ENCODE results near the gene RELT.

The RELT gene

GRCh38 chr11:73412308-73412707 is 36.1 kb downstream of the RELT start:
- Histone ChIP-seq H3K4me3 (ENCODE audit: low read depth, low read length) (no peak overlapping the region), H3K27me3 (ENCODE audit: insufficient read depth, low read depth, severe bottlenecking) (no peaks in the 10 kb centered on the region), H3K27ac (no peak overlapping the region), H3K9me3 (ENCODE audit: severe bottlenecking) (no peaks in the 10 kb centered on the region), H3K36me3 (peaks cover 47% of the 10 kb centered on the region)
- DNase-seq: no peak
- TF ChIP-seq, protein P1, sequence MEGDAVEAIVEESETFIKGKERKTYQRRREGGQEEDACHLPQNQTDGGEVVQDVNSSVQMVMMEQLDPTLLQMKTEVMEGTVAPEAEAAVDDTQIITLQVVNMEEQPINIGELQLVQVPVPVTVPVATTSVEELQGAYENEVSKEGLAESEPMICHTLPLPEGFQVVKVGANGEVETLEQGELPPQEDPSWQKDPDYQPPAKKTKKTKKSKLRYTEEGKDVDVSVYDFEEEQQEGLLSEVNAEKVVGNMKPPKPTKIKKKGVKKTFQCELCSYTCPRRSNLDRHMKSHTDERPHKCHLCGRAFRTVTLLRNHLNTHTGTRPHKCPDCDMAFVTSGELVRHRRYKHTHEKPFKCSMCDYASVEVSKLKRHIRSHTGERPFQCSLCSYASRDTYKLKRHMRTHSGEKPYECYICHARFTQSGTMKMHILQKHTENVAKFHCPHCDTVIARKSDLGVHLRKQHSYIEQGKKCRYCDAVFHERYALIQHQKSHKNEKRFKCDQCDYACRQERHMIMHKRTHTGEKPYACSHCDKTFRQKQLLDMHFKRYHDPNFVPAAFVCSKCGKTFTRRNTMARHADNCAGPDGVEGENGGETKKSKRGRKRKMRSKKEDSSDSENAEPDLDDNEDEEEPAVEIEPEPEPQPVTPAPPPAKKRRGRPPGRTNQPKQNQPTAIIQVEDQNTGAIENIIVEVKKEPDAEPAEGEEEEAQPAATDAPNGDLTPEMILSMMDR (IDR thresholded peaks at IDR 0.05; ENCODE audit: low read depth, low read length): no peak

- H3K27me3 ChIP-seq (ENCODE audit: insufficient read depth, low read depth, severe bottlenecking): no peaks in the 10 kb centered on the region
- no peaks in the 10 kb centered on the region for H3K9me3 ChIP-seq (ENCODE audit: severe bottlenecking)
- DNase-seq: no peak
- H3K4me3 ChIP-seq (ENCODE audit: low read depth, low read length): no peak overlapping the region
- TF ChIP-seq, protein P1 (IDR thresholded peaks at IDR 0.05; ENCODE audit: low read depth, low read length): no peak
- peaks cover 45% of the 10 kb centered on the region for H3K36me3 ChIP-seq
- 0 out of 2 replicates have a peak overlapping the region, but pooled peaks have one; percentile 11 for H3K27ac ChIP-seq
These were observed 37.1 kb downstream of the RELT start for GRCh38 chr11:73413256-73413655.

DNA sequence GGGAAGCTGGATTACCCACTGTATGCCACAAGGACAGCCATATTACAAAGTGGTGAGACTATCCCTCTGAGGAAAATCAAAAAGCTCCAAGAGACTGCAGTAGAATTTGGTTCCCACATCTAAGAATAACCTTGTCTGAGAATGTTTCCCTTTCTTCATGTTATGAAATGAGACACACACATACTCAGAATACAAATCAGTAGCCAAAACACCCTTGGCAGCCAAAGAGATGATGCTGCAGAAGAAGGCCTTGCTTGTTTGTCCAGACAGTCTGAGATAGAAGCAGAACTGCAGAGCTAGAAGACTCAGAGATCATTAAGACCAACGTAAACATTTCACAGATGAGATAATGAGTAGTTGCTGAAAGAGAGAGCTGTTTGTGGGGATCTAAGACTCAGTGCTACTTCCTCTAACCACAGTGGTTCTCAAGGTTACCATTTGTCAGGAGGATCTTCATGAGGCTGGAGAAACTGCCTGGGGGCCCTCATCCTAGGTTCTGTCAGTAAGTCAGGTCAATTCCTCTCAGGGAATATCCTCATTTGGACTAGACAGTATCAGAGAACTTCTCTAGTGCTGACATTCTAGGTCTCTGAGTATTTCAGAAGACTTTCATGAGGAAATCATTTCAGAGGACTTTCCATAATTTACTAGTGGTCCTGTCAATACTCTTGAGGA is 38.9 kb downstream of the RELT start:
- peaks cover 45% of the 10 kb centered on the region for H3K36me3 ChIP-seq
- no peaks in the 10 kb centered on the region for H3K9me3 ChIP-seq (ENCODE audit: severe bottlenecking)
- TF ChIP-seq, protein P1 (IDR thresholded peaks at IDR 0.05; ENCODE audit: low read depth, low read length): no peak
- no peak for DNase-seq
- no peak overlapping the region for H3K4me3 ChIP-seq (ENCODE audit: low read depth, low read length)
- H3K27ac ChIP-seq: peak overlapping the region; percentile 75
- H3K27me3 ChIP-seq (ENCODE audit: insufficient read depth, low read depth, severe bottlenecking): no peaks in the 10 kb centered on the region

DNA sequence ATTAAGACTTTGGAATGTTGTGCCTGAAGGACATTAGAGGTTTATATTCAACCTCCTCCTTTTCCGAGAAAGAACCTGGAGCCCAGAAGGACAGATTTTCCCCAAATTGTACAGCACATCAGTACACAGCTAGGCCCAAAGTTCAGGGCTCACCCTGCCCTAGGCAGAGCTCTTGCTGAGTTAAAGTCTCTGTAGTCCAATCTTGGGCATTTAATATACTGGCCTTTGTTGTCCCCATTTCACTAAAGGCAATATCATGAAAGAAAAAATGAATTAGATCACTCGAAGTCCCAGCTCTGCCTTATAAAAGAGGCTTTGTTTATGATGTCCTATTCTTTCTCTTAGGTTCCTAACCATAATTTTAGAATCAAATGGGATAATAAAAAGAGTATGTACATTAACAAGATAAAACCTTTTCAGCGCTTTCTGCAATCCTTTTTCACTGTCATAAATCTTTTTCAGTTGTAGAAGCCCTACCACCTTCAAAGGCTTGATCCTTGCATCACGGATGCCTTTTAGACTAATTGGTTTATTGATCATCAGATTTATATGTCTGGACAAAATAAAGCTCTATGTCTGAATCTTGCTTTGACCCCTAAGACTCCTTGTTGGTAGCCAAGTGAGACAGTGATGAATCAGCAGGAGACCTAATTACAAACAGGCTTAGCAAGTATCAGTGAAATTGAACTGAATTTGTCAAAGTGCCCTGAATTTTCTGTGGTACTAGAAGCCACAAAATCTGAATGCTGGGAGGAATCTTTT is 39.8 kb downstream of the RELT start:
- TF ChIP-seq, protein P1 (IDR thresholded peaks at IDR 0.05; ENCODE audit: low read depth, low read length): no peak
- H3K27ac ChIP-seq: peak overlapping the region; percentile 75
- H3K27me3 ChIP-seq (ENCODE audit: insufficient read depth, low read depth, severe bottlenecking): no peaks in the 10 kb centered on the region
- peaks cover 42% of the 10 kb centered on the region for H3K36me3 ChIP-seq
- H3K4me3 ChIP-seq (ENCODE audit: low read depth, low read length): no peak overlapping the region
- H3K9me3 ChIP-seq (ENCODE audit: severe bottlenecking): no peaks in the 10 kb centered on the region
- peak; percentile 44 for DNase-seq

GRCh38 chr11:73416786-73417185 is 40.6 kb downstream of the RELT start:
- TF ChIP-seq, protein P1 (IDR thresholded peaks at IDR 0.05; ENCODE audit: low read depth, low read length): no peak
- Histone ChIP-seq H3K27ac (peak overlapping the region; percentile 68), H3K4me3 (ENCODE audit: low read depth, low read length) (no peak overlapping the region), H3K36me3 (peaks cover 38% of the 10 kb centered on the region), H3K27me3 (ENCODE audit: insufficient read depth, low read depth, severe bottlenecking) (no peaks in the 10 kb centered on the region), H3K9me3 (ENCODE audit: severe bottlenecking) (no peaks in the 10 kb centered on the region)
- DNase-seq: no peak

Measured in WERI-Rb-1 (cell line).